HepG2 (cell line): ENCODE results near the gene FAM200B. TPM values are rescaled to one million over a fixed set of nuclear protein-coding genes. Genes with fewer than 3 reads are reported as not detected.

Source experiments
- ARNT2 ChIP-seq: sonication (generic); formaldehyde crosslinking; IDR thresholded peaks from 2 replicates; pipeline ENCODE4 v1.8.0; 2022; ENCODE audit warnings: mild to moderate bottlenecking, low read depth, missing genetic modification reagents, moderate library complexity
- HNRNPH1 ChIP-seq: fragments of 200-400 bp; formaldehyde crosslinking; optimal IDR thresholded peaks from 2 replicates; pipeline ENCODE3; 2017; ENCODE audit warnings: mild to moderate bottlenecking, low read depth, low read length
- MED1 ChIP-seq: sonication (generic); formaldehyde crosslinking; IDR thresholded peaks from 2 replicates; pipeline ENCODE4 v1.4.0; 2020; ENCODE audit warnings: missing genetic modification reagents
- MNT ChIP-seq: fragments of 450-650 bp; IDR thresholded peaks from 2 replicates; pipeline ENCODE4 v1.6.1; 2016
- MXD3 ChIP-seq: IDR thresholded peaks from 2 replicates; pipeline ENCODE4 v1.6.1; 2016; ENCODE audit warnings: mild to moderate bottlenecking, missing biosample characterization, missing genetic modification reagents
- NCOA1 ChIP-seq: sonication (generic); formaldehyde crosslinking; IDR thresholded peaks from 2 replicates; pipeline ENCODE4 v1.9.0; 2021; ENCODE audit warnings: missing genetic modification reagents
- PHF8 ChIP-seq: sonication (generic); formaldehyde crosslinking; IDR thresholded peaks from 2 replicates; pipeline ENCODE4 v1.5.0; 2020; ENCODE audit warnings: missing genetic modification reagents
- REPIN1 ChIP-seq: sonication (generic); formaldehyde crosslinking; IDR thresholded peaks from 2 replicates; pipeline ENCODE4 v1.8.0; 2022; ENCODE audit warnings: missing genetic modification reagents, low read depth, mild to moderate bottlenecking, borderline replicate concordance
- RNF219 ChIP-seq: sonication (generic); formaldehyde crosslinking; IDR thresholded peaks from 2 replicates; pipeline ENCODE4 v1.5.0; 2020; ENCODE audit warnings: mild to moderate bottlenecking, missing genetic modification reagents
- SAP130 ChIP-seq: IDR thresholded peaks from 2 replicates; pipeline ENCODE4 v1.6.1; 2016; ENCODE audit warnings: low read depth
- SATB2 ChIP-seq: sonication (generic); formaldehyde crosslinking; IDR thresholded peaks from 2 replicates; pipeline ENCODE4 v1.5.0; 2020; ENCODE audit warnings: missing genetic modification reagents
- SRF ChIP-seq: IDR thresholded peaks from 2 replicates; pipeline ENCODE4 v1.6.1; 2011; ENCODE audit warnings: mild to moderate bottlenecking, low read depth, low read length, moderate library complexity
- TAF15 ChIP-seq: fragments of 200-400 bp; formaldehyde crosslinking; IDR thresholded peaks from one replicate; pipeline ENCODE4 v1.6.1; 2018; ENCODE audit warnings: mild to moderate bottlenecking, low read depth, low read length; ENCODE audit not compliant: poor library complexity, severe bottlenecking
- TEAD3 ChIP-seq: optimal IDR thresholded peaks from 2 replicates; pipeline ENCODE3; 2016; ENCODE audit warnings: borderline replicate concordance
- ZBTB38 ChIP-seq: sonication (generic); formaldehyde crosslinking; IDR thresholded peaks from 2 replicates; pipeline ENCODE4 v1.5.1; 2020; ENCODE audit warnings: mild to moderate bottlenecking, missing genetic modification reagents
- ZBTB49 ChIP-seq: sonication (generic); formaldehyde crosslinking; IDR thresholded peaks from 2 replicates; pipeline ENCODE4 v1.4.0; 2020; ENCODE audit warnings: missing genetic modification reagents, borderline replicate concordance
- ZMYM4 ChIP-seq: sonication (generic); formaldehyde crosslinking; IDR thresholded peaks from 2 replicates; pipeline ENCODE4 v1.8.1; 2023; ENCODE audit warnings: mild to moderate bottlenecking, missing genetic modification reagents
- ZNF678 ChIP-seq: sonication (generic); formaldehyde crosslinking; IDR thresholded peaks from 2 replicates; pipeline ENCODE4 v1.4.0; 2020; ENCODE audit warnings: mild to moderate bottlenecking, missing genetic modification reagents
- ZNF782 ChIP-seq: sonication (generic); formaldehyde crosslinking; IDR thresholded peaks from 2 replicates; pipeline ENCODE4 v1.4.0; 2020; ENCODE audit warnings: missing genetic modification reagents, mild to moderate bottlenecking, borderline replicate concordance
- ZNF816 ChIP-seq: sonication (generic); formaldehyde crosslinking; IDR thresholded peaks from 2 replicates; pipeline ENCODE4 v1.8.0; 2022; ENCODE audit warnings: missing genetic modification reagents, mild to moderate bottlenecking, borderline replicate concordance
- ZNF83 ChIP-seq: sonication (generic); formaldehyde crosslinking; IDR thresholded peaks from 2 replicates; pipeline ENCODE4 v1.4.0; 2020; ENCODE audit warnings: missing genetic modification reagents, mild to moderate bottlenecking, borderline replicate concordance
- polyA plus RNA-seq, 8 experiments: library from polyadenylated mRNA; depleted of rRNA in 3 of 8; stranded (reverse) in 7 of 8; unstranded in 1 of 8; fragments of >200 nt; fragmentation: Illumina TruSeq in 4 of 8; extraction: Trizol in 4 of 8; gene quantifications; 2 replicates each; pipeline versions ENCODE4 v1.2.1 to v1.2.3, GENCODE V29; 2011 to 2016; ENCODE audit warnings: low read depth in 4 of 8, missing spikeins in 1 of 8, mixed read lengths in 1 of 8; ENCODE audit not compliant: insufficient read depth in 1 of 8
- total RNA-seq, 5 experiments: library from RNA; depleted of rRNA; stranded (reverse); fragments of >200 nt; fragmentation: Illumina TruSeq; extraction: Trizol; gene quantifications; 2 replicates each; pipeline ENCODE4 v1.2.3, GENCODE V29; 2016; ENCODE audit warnings: low read depth in 1 of 5

Gene FAM200B
- total and polyA plus RNA-seq, 2 of the 13 experiments (the other 11 are each of a cell fraction or from before 2014, with no cell fraction given), result 25.6 to 41.8 TPM

GRCh38 chr4:15677507-15677988 is 4.1 kb upstream of the FAM200B start (continued):
- TF ChIP-seq ZBTB38 (CRISPR knock-in tag), result 0 out of 2 replicates have a peak, but pooled peaks have one; percentile 51
- TF ChIP-seq TAF15, result no peak
- TF ChIP-seq SAP130 (CRISPR knock-in tag), result 0 out of 2 replicates have a peak, but pooled peaks have one; percentile 14
- TF ChIP-seq ARNT2 (CRISPR knock-in tag), result no peak
- TF ChIP-seq MXD3 (CRISPR knock-in tag), result no peak
- TF ChIP-seq ZNF816 (CRISPR knock-in tag), result no peak
- peak; percentile 99 for TF ChIP-seq SRF
- no peak for TF ChIP-seq SATB2
- no peak for TF ChIP-seq NCOA1 (CRISPR knock-in tag)
- no peak for TF ChIP-seq MNT
- no peak for TF ChIP-seq HNRNPH1
- TF ChIP-seq ZNF83, result no peak
- TF ChIP-seq TEAD3, result peak; percentile 68
- TF ChIP-seq RNF219 (CRISPR knock-in tag), result no peak
- TF ChIP-seq REPIN1 (CRISPR knock-in tag), result no peak
- no peak for TF ChIP-seq PHF8 (CRISPR knock-in tag)
- no peak for TF ChIP-seq ZNF678 (CRISPR knock-in tag)
- peak; percentile 26; the same call in 1 of the 2 replicates for TF ChIP-seq MED1 (CRISPR knock-in tag)
- no peak for TF ChIP-seq ZBTB49 (CRISPR knock-in tag)
- TF ChIP-seq ZNF782 (CRISPR knock-in tag), result no peak
- peak; percentile 26; the same call in 1 of the 2 replicates for TF ChIP-seq ZMYM4 (CRISPR knock-in tag)
